ENCODE data around the gene CST9L. TPM values are rescaled to one million over a fixed set of nuclear protein-coding genes. Genes with fewer than 3 reads are reported as not detected.

The CST9L gene
- total RNA-seq, 2 experiments from 2014 or later: not detected

DNA sequence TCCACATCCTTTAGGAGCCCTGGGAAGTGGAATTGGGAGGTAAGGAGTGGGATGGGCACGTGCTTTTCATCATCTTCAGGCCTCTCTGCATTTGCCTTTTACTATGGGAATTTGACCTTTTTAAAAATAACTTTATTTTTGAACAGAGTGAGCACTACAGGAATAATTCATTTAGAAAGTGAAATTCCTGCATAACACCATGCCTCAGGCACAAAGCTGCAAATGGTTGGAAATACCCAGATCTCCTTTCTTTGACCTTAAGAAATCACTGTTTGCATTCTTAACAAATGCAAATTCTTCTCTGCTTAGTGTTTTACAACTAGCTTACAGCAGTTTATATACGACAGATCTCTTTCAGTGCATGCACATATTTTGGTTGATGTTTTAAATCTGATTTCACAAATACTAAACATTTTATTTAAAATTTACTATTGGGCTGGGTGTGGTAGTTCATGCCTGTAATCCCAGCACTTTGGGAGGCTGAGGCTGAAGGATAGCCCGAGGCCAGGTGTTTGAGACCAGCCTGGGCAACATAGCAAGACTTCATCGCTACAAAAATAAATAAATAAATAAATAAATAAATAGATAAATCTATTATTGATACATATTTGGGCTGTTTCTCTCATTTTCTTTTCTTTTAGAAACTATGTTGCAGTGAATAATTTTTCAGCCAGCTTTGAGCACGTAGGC, 52.9 kb downstream of the CST9L start:
- H3K4me1 ChIP-seq (ENCODE audit: insufficient read depth, low read length): no peaks in the 10 kb centered on the region
- H3K9me3 ChIP-seq (ENCODE audit: control insufficient read depth in 1 of 2, insufficient read depth in 1 of 2, low read length in 2 of 2): peaks cover 0 to 5% of the 10 kb centered on the region in 2 experiments
- no peaks in the 10 kb centered on the region for H3K36me3 Mint-ChIP-seq (ENCODE audit: low read depth)
- ATAC-seq (ENCODE audit: poor library complexity) (no peak), DNase-seq (no peak)
- no peaks in the 10 kb centered on the region for H3K36me3 ChIP-seq (ENCODE audit: insufficient read depth, low read length)
- TF ChIP-seq, protein P1, sequence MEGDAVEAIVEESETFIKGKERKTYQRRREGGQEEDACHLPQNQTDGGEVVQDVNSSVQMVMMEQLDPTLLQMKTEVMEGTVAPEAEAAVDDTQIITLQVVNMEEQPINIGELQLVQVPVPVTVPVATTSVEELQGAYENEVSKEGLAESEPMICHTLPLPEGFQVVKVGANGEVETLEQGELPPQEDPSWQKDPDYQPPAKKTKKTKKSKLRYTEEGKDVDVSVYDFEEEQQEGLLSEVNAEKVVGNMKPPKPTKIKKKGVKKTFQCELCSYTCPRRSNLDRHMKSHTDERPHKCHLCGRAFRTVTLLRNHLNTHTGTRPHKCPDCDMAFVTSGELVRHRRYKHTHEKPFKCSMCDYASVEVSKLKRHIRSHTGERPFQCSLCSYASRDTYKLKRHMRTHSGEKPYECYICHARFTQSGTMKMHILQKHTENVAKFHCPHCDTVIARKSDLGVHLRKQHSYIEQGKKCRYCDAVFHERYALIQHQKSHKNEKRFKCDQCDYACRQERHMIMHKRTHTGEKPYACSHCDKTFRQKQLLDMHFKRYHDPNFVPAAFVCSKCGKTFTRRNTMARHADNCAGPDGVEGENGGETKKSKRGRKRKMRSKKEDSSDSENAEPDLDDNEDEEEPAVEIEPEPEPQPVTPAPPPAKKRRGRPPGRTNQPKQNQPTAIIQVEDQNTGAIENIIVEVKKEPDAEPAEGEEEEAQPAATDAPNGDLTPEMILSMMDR (IDR thresholded peaks at IDR 0.05): no peak
- H3K27ac Mint-ChIP-seq: no peak overlapping the region
- no peak overlapping the region for H3K27ac ChIP-seq (ENCODE audit: low read depth in 1 of 2, low read length in 2 of 2)
- ChIA-PET CTCF (no interaction called here), POLR2A (no interaction called here)
- H3K4me3 ChIP-seq (ENCODE audit: low read length): no peak overlapping the region
- peaks cover 5% of the 10 kb centered on the region for H3K27me3 Mint-ChIP-seq
- intact Hi-C loops (cut with DNase I, micrococcal nuclease): no loop called here
- H3K4me3 Mint-ChIP-seq: no peak overlapping the region
- no peaks in the 10 kb centered on the region for H3K4me1 Mint-ChIP-seq (ENCODE audit: low read depth)
- H3K27me3 ChIP-seq (ENCODE audit: control insufficient read depth in 1 of 2, insufficient read depth in 2 of 2, low read length in 2 of 2): no peaks in the 10 kb centered on the region
- no peaks in the 10 kb centered on the region for H3K9me3 Mint-ChIP-seq

DNA sequence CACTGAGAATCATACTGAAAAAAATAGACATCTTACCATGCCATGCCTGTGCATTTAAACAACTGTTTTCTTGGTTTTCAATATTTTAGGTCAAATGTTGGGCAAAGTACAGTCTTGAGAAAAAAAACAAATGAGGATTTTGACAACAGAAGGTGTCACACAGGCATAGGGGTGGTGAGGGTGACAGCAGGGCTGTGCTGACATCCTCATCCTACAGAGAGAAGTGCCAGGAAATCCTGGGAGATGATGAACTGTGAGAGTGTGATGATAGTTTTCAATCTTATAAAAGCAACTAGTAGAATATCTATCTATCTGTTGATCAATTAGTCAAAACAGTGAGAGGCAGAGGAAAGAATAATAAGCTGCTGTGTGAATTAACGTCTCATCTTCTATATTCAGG, 53.4 kb downstream of the CST9L start:
- no peak overlapping the region for H3K27ac ChIP-seq (ENCODE audit: low read depth in 1 of 2, low read length in 2 of 2)
- POLR2A ChIA-PET: no interaction called here
- no peak overlapping the region for H3K27ac Mint-ChIP-seq
- intact Hi-C loops (cut with DNase I, micrococcal nuclease): no loop called here
- no peaks in the 10 kb centered on the region for H3K4me1 ChIP-seq (ENCODE audit: insufficient read depth, low read length)
- peaks cover 0 to 5% of the 10 kb centered on the region in 2 experiments for H3K9me3 ChIP-seq (ENCODE audit: control insufficient read depth in 1 of 2, insufficient read depth in 1 of 2, low read length in 2 of 2)
- no peak overlapping the region for H3K4me3 Mint-ChIP-seq
- no peak for ATAC-seq (ENCODE audit: poor library complexity)
- no peaks in the 10 kb centered on the region for H3K36me3 ChIP-seq (ENCODE audit: insufficient read depth, low read length)
- no peak overlapping the region for H3K4me3 ChIP-seq (ENCODE audit: low read length)
- TF ChIP-seq, protein P1 (IDR thresholded peaks at IDR 0.05): no peak
- CTCF ChIA-PET: no interaction called here
- H3K4me1 Mint-ChIP-seq (ENCODE audit: low read depth): no peaks in the 10 kb centered on the region
- no peaks in the 10 kb centered on the region for H3K9me3 Mint-ChIP-seq
- no peaks in the 10 kb centered on the region for H3K27me3 ChIP-seq (ENCODE audit: control insufficient read depth in 1 of 2, insufficient read depth in 2 of 2, low read length in 2 of 2)
- no peak for DNase-seq
- no peaks in the 10 kb centered on the region for H3K36me3 Mint-ChIP-seq (ENCODE audit: low read depth)
- peaks cover 2% of the 10 kb centered on the region for H3K27me3 Mint-ChIP-seq

Other genes starting within 250 kb of the CST9L start
- 10 to 100 TPM; 55.4 to 57.1 TPM for gene NXT1, start 217.7 kb downstream of the CST9L start, total RNA-seq
- 10 to 100 TPM; 38.1 to 43.6 TPM for gene GZF1, start 206.3 kb downstream of the CST9L start, total RNA-seq
- gene NAPB, start 147.0 kb downstream of the CST9L start, total RNA-seq: 1 to 10 TPM; 7.5 to 8.9 TPM
- not detected for gene CSTL1, start 128.8 kb downstream of the CST9L start, total RNA-seq
- gene CST11, start 115.6 kb downstream of the CST9L start, total RNA-seq: not detected
- gene CST8, start 77.4 kb downstream of the CST9L start, total RNA-seq: not detected
- gene CST9, start 37.4 kb upstream of the CST9L start, total RNA-seq: not detected
- gene CST3, start 69.5 kb upstream of the CST9L start, total RNA-seq: 10 to 100 TPM; 21.8 to 24.2 TPM
- not detected for gene CST4, start 120.6 kb upstream of the CST9L start, total RNA-seq
- not detected for gene CST1, start 182.5 kb upstream of the CST9L start, total RNA-seq

Data from CD4-positive, alpha-beta T cell (primary cell).